HG02642 (cell line): ENCODE measurements around the gene PLEKHJ1.

Experiments
- ATAC-seq: cut with Tn5 transposase; IDR thresholded peaks from one replicate; pipeline ENCODE4 v1.9.1; 2021; ENCODE audit warnings: mild to moderate bottlenecking; ENCODE audit not compliant: unreplicated experiment, poor library complexity

PLEKHJ1 gene

DNA sequence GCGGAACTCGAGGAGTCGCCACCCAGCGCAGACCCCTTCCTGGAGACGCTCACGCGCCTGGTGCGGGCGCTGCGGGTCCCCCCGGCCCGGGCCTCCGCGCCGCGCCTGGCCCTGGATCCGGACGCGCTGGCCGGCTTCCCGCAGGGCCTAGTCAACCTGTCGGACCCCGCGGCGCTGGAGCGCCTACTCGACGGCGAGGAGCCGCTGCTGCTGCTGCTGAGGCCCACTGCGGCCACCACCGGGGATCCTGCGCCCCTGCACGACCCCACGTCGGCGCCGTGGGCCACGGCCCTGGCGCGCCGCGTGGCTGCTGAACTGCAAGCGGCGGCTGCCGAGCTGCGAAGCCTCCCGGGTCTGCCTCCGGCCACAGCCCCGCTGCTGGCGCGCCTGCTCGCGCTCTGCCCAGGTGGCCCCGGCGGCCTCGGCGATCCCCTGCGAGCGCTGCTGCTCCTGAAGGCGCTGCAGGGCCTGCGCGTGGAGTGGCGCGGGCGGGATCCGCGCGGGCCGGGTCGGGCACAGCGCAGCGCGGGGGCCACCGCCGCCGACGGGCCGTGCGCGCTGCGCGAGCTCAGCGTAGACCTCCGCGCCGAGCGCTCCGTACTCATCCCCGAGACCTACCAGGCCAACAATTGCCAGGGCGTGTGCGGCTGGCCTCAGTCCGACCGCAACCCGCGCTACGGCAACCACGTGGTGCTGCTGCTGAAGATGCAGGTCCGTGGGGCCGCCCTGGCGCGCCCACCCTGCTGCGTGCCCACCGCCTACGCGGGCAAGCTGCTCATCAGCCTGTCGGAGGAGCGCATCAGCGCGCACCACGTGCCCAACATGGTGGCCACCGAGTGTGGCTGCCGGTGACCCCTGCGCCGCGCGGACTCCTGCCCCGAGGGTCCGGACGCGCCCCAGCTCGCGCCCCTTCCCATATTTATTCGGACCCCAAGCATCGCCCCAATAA lies 15.3 kb upstream of the PLEKHJ1 start:
- ATAC-seq: no peak

DNA sequence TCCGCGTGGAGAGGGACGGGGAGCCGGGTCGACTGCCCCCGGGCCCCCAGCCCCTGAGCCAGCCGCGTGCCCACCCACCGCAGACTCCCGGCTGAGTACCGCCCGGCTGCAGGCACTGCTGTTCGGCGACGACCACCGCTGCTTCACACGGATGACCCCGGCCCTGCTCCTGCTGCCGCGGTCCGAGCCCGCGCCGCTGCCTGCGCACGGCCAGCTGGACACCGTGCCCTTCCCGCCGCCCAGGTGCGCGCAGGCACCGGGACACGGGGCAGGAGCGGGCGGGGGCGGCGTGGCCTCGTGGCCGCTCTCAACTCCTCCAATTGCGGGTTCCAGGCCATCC lies 14.6 kb upstream of the PLEKHJ1 start:
- no peak for ATAC-seq

DNA sequence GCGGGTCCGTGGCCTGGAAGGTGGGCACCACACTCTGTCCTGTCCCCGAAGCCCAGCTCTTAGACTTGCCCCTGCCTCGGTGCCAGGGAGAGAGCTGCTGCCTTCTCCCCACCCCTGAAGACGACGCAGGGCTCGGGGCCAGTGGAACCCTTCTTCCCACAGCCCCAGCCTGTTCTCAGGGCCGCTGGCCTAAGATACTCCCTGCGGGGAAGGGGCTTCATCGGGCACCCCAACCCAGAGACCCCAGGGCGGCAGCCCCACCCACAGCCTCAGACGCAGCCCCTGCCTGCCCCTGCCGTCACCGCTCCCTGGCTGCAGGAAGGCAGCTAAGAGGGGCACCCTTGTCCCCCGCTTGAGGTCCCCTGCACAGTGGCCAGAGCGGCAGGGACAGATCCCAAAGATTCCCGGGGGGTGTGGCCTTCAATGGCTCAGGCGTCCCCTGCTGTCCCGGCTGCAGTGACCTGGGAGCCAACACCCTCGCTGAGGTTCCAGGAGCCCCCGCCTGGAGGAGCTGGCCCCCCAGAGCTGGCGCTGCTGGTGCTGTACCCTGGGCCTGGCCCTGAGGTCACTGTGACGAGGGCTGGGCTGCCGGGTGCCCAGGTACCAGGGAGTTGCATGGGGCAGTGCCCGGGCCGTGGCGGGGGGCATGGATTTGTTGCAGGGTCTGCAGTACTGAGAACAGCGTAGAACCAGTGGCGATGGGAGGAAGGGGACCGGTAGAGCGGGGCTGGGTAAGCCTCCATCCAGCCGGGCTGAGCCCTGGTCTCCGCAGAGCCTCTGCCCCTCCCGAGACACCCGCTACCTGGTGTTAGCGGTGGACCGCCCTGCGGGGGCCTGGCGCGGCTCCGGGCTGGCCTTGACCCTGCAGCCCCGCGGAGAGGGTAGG lies 14.0 kb upstream of the PLEKHJ1 start:
- ATAC-seq: no peak

DNA sequence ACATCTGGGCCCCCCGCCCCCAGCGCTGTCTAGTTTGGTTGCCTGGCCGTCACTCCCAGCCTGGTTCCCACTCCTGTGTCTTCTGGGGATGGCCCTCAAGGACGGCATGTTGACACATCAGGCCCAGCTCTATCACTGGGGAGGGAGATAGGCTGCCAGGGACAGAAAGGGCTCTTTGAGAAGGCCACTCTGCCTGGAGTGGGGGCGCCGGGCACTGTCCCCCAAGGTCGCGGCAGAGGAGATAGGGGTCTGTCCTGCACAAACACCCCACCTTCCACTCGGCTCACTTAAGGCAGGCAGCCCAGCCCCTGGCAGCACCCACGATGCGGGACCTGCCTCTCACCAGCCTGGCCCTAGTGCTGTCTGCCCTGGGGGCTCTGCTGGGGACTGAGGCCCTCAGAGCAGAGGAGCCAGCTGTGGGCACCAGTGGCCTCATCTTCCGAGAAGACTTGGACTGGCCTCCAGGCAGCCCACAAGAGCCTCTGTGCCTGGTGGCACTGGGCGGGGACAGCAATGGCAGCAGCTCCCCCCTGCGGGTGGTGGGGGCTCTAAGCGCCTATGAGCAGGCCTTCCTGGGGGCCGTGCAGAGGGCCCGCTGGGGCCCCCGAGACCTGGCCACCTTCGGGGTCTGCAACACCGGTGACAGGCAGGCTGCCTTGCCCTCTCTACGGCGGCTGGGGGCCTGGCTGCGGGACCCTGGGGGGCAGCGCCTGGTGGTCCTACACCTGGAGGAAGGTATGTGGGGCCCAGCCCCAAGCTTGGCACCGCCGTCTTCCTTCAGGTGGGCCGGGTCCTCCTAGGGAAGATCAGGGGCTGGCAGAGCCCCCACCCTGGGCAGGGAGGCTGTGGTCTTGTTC lies 13.1 kb upstream of the PLEKHJ1 start, which contains the start of gene AMH:
Gene AMH, plus strand, starts transcription at position 314 of the 857 bp plus-strand sequence. Its CDS starts 10 bp downstream, at position 324.
- no peak for ATAC-seq

DNA sequence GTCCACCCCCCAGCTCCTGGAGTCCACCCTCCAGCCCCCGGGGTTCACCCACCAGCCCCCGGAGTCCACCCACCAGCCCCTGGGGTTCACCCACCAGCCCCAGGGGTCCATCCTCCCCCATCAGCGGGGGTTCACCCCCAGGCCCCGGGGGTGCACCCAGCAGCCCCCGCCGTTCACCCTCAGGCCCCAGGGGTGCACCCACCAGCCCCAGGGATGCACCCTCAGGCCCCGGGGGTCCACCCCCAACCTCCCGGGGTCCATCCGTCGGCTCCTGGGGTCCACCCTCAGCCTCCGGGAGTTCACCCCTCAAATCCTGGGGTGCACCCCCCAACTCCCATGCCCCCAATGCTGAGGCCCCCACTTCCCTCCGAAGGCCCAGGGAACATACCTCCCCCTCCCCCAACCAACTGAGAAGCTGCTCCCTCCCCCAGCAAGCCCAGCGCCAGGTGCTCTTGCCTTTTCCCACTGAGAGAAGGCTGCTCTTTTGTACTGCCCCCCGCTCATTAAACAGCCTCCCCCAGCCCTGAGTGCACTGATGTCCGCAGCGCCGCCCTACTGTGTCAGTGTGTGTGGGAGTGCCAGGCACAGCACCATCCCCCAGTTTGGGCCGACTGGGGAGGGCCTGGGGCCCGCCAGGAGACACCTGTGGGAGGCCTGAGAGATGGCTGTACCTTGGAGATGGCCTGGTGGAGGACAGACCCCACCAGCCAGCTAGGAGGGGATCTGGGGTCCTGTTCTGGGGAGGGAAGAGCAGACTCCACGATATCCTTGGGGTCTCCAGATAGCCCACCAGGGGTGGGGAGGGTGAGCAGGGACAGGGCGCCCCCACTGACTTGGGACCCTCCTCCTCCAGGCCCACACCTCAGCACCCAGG lies 12.2 kb upstream of the PLEKHJ1 start:
- ATAC-seq: no peak

DNA sequence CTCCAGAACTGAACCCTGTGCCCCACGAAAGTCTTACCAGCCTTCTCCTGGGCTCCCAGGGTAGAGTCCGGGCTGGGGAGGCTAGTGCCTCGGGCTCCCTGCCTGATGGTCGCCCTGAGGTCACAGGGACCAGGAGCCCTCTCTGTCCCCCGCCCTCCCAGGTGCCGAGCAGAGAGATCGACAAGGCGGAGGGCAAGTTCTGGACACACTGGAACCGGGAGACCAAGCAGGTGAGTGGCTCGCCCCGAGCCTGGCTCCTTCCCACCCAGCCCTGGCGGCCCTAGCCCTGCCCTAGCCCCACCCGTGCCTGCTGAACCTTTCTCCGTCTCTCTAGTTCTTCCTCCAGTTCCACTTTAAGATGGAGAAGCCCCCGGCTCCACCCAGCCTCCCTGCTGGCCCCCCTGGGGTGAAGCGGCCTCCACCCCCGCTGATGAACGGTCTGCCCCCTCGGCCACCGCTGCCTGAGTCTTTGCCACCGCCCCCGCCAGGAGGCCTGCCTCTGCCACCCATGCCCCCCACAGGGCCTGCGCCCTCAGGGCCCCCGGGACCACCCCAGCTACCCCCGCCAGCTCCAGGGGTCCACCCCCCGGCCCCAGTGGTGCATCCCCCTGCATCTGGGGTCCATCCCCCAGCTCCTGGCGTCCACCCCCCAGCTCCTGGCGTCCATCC lies 11.4 kb upstream of the PLEKHJ1 start:
- ATAC-seq: no peak

DNA sequence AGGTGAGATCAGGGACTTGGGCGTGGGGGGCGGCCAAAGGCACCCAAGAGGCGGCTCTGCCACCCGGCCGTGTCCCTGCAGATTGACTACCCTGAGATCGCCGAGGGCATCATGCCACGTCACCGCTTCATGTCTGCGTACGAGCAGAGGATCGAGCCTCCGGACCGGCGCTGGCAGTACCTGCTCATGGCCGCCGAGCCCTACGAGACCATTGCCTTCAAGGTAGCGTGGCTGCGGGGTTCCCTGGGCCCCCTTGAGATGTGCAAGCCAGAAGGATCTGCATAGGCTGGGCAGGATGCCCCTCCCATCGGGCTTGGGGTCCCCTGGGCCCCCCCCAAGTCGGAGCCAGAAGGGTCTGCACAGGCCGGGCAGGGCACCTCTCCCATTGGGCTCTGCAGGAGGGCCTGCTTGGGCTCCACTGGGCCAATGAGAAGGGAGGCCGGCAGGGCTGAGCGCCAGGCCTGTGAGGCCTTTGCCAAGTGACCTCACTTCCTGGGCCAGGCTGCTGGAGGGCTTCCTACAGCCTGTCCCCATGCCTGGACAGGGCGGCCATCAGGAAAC lies 10.8 kb upstream of the PLEKHJ1 start:
- no peak for ATAC-seq

DNA sequence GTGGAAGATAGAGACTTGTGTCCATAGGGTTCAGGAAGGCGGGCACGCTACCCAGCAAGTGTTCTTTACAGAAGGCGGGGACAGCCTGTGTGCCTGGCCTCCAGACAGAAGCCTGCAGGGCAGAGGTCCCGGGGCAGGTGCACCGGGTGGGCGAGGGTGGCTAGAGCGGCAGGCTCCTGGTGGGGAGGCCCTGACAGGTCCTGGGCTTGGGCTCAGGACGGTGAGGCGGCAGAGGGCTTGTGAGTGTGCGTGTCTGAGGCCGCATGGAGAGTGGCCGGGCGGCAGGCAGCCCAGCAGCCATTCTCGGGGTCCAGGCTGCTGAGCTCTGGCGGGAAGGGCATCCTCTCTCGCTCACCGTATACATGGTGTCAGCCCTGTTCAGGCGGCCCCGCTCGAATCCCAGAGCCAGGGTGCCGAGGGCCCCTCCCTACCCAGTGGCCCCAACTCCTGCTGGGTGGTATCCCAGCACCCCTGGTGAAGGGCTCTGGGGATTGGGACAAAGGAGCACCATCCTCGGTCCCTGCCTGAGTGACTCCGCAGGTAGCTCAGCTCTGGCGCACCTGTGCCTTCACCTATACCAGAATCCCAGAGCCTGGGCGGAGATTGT lies 10.0 kb upstream of the PLEKHJ1 start:
- ATAC-seq: no peak

DNA sequence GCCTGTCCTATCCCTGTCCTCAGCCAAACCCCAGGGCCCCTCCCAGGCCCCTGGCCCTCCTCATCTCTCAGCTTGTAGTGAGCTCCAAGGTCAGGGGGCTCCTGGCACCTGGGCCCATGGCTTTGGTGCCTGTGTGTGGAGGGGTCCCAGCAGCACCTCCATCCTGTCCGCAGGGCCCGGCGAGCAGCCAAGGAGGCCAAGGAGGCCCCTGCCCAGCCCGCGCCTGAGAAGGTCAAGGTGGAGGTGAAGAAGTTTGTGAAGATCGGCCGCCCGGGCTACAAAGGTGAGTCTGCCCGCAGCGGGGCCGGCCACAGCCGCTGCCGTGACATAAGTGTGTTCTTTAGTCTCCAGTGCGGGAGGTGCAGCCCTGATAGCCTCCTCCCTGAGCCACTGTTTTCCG lies 9.1 kb upstream of the PLEKHJ1 start:
- no peak for ATAC-seq

DNA sequence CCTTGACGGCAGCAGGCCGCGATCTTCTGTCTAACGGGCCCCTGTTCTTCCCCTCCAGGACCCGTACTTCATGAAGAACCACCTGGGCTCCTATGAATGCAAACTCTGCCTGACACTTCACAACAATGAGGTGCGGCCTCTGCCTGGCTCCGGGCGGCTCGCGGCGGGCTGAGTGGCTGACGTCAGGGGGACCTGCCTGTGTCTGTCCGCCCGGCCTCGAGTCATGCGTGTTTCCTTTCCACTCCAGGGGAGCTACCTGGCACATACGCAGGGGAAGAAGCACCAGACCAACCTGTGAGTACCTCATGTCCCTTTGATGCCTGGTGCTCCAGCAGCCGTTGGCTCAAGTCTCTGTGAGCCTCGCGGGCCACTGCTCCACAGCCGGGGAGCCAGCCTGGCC lies 8.4 kb upstream of the PLEKHJ1 start:
- no peak for ATAC-seq

DNA sequence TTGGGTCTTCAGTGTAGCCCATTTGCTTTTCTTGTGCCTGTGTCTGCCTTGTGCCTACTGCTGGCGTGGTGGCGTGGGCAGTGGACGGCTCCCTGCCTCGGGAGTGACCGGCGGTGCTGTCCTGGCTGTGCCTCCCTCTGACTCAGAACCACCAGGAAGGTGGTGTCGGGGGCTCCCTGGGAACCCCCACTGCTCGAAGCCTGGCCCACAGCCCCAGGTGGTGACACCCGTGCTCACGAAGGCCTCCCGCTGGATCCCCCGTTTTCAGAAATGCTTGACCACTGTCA lies 7.9 kb upstream of the PLEKHJ1 start:
- no peak for ATAC-seq

DNA sequence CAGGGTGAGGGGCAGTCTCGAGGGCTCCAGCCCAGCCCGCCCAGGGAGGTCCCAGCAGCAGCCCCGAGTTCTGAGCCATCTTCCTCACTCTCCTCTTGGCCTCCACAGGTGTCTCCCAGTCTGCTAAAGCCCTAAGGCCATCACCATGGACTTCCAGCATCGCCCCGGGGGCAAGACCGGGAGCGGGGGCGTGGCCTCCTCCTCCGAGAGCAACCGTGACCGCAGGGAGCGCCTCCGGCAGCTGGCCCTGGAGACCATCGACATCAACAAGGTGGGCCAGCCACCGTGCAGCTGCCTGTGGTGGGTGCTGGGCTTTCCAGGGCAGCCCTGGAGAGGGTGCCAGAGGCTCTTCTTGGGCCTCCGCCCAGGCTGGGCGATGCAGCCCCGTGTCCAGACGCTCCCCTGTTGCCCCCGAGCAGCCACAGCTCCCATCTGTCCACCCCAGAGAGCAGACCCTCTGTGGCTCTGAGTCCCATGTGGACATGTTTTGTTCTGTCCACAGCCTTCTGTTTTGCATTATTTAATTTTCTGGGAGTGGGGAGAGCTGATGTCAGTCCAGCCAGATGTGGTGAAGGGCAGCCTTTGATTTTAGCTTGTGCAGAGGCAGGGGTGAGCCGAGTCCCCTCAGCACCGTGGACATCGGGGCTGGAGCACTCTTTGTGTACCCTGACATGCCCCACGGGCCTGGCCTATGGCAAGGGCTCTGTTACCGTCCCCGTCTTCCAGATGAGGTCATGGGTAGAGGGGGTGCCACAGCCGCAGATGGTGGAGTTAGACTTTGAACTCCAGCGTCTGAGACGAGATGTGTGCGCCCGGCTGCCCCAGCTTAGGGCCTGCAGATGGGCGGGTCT lies 7.4 kb upstream of the PLEKHJ1 start:
- ATAC-seq: no peak

DNA sequence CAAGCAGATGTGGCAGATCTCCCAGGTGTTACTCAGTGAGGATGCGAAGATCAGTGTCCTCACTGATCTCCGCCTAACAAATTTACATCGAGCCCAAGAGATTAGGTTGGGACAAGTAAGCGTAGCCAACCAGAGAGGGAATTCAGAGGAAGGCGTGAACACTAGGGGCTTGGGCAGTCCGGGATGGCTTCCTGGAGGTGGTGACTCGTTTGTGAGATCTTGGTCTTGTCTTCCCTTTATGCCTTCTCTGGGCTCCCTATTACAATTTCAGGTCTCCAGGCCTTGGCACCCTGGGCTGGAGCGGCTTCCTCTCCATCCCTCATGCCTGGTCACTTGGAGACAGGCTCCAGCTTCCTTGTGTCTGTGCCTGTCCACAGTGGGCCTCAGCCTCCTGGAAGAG lies 6.7 kb upstream of the PLEKHJ1 start:
- ATAC-seq: no peak

DNA sequence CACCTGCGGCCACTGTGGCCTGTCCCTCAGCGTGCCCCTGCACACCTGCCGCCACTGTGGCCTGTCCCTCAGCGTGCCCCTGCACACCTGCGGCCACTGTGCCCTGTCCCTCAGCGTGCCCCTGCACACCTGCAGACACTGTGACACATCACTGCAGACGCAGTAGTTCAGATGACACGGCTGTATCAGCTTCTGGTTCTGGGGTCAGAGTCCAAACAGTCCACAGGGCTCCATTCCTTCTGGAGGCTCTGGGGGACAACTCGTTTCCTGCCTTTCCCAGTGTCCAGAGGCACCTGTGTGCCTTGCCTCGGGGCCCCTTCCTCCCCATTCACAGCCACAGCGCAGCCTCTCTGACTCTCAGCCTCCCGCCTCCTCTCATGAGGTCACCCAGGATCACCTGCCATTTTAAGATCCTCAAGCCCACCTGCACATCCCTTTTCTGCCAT lies 6.0 kb upstream of the PLEKHJ1 start:
- no peak for ATAC-seq

DNA sequence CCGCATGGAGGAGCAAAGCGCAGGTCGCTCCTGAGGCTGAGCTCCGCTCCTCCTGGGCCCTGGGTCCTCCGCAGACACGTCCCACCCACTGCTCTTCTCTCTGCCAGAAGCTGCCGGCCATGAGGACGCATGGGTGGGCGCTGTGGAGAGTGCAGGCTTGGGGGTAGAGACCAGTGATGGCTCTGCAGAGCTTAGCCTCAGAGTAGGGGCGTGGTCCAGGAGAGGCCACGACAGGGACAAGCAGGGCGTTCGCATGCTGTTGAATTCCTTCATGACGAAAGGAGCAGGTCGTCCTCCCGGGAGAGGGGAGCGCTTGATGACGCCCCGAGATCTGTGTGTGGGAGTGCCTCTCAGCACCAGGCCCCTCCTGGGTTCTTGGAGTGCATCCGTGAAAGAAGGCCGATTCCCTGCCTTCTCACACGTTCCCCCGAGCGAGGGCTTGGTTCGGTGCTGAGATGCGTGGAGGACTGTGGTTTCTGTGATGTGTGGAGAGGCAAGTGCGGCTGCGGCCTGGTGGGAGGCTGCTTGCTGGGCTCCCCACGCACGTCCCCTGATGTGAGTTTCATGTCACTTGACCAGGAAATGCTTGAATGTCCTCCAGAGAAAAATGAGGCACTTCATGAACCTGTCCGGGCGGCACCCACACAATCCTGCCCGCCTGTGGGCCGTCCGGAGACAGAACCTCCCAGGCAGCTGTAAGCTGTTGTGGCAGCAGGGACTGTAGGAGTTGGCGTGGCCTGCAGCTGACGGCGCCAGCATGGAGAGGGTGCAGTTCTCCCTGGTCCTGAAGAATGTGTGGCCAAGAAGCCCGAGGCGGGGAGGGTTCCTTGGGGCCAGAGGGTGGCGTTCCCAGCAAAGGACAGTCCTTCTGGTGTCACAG lies 5.0 kb upstream of the PLEKHJ1 start:
- ATAC-seq: no peak
